ENCODE measurements around the gene BTBD16. TPM values are rescaled to one million over a fixed set of nuclear protein-coding genes. Genes with fewer than 3 reads are reported as not detected.

Gene BTBD16
- total and polyA plus RNA-seq, 10 of the 15 experiments (the other 5 are each of a cell fraction or from before 2014, with no cell fraction given) = 0.11 TPM; not detected in 9

DNA sequence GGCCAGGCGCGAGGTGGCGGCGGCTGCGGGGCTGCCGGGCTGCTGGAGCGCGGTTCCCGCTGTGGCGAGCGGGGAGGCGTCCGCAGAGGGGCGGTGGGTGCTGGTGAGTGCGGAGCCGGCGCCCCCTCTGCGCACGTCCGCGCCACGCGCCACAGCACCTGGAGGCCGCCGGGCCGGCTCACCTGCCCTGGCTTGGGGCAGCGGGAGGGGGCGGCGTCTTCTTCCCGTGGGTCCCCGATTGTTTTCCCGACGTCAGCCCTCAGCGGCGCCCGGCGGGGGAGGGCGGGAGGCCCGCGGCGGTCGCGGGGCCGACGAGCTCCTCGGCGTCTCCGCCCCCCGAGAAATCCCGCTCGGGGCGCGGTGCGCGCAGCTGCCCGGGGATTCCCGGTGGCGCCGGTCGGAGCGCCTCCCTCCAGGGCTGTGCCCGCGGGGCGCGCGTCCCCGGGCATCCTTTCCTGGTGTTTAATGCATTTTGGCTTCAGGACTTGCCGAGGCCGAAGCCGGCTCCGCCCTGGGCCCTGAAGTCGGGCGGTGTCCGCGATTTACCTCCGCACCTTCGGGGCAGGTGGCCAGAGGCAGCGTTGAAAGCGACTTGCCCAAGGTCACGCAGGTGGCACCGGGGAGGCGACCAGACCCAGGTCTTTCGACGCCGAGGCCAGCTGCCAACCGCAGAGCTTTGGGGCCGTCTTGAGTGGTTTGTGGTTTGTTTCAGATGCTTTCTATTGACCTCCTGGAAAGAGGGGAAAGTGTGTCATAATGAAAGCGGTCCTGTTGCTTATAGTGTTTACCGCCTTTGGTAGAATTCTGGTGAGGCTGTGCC, 104.0 kb downstream of the BTBD16 start:
- H3K79me2 ChIP-seq (ENCODE audit: control insufficient read depth, insufficient read depth, low read length) = no peaks in the 10 kb centered on the region
- 2% methylated on average over 51 of the region's 89 CpGs for WGBS (ENCODE audit: insufficient coverage, insufficient replicate concordance, low lambda C conversion rate, missing lambda C conversion rate)
- intact Hi-C loops (cut with micrococcal nuclease; ENCODE audit: unreplicated experiment) (no loop called here), in situ Hi-C loops (cut with MboI) (no loop called here)
- peaks cover 0 to 13% of the 10 kb centered on the region in 2 experiments; a peak in 3 of 4 replicates for H3K27me3 ChIP-seq (replicated peaks in 1 of 2; ENCODE audit: control insufficient read depth in 2 of 2, insufficient read depth in 2 of 2, low read length in 1 of 2)
- RAD21 ChIA-PET (ENCODE audit: unreplicated experiment) = no interaction called here
- POLR2A ChIA-PET = interaction anchor here (0.6 kb wide), 1 partner anchor 1522 kb away, joined by 3 read pairs; no protein-coding TSS in a partner anchor
- peaks cover 6% of the 10 kb centered on the region for H3K4me1 ChIP-seq (ENCODE audit: control insufficient read depth, insufficient read depth, low read length)
- ATAC-seq (peak; percentile 78), FAIRE-seq (peak; percentile 80), DNase-seq (ENCODE audit: low read depth, low spot score) (peak; percentile 47)
- no TSS peak for BruUV-seq (replicated peaks)
- peak overlapping the region; percentile 67; the same call in 1 of the 2 replicates for H3K4me3 ChIP-seq
- H3K9ac ChIP-seq (ENCODE audit: control insufficient read depth, insufficient read depth, low read length) = peak overlapping the region; percentile 35; the same call in 1 of the 2 replicates
- H3K4me2 ChIP-seq (ENCODE audit: control insufficient read depth, insufficient read depth) = peak overlapping the region; percentile 88
- no peak overlapping the region for H3K27ac ChIP-seq (ENCODE audit: control insufficient read depth, insufficient read depth)
- CTCF ChIA-PET = interaction anchor here (1.1 to 1.2 kb wide), 2 partner anchors 39 to 76 kb away, joined by 4 to 7 read pairs; no protein-coding TSS in a partner anchor
- no peaks in the 10 kb centered on the region for H4K20me1 ChIP-seq (ENCODE audit: control insufficient read depth, insufficient read depth)
- H3K9me3 ChIP-seq (replicated peaks; ENCODE audit: control insufficient read depth, insufficient read depth, low read length) = no peaks in the 10 kb centered on the region; the same call in 1 of the 3 replicates
- SMC1A ChIA-PET (ENCODE audit: uncharacterized antibody, unreplicated experiment) = interaction anchor here (1.6 to 2.1 kb wide), 2 partner anchors 13 to 60 kb away, joined by 3 to 8 read pairs; no protein-coding TSS in a partner anchor
- H3K36me3 ChIP-seq (ENCODE audit: control insufficient read depth in 2 of 2, insufficient read depth in 2 of 2, low read length in 1 of 2) = no peaks in the 10 kb centered on the region
- peak overlapping the region; percentile 56 for H2AFZ ChIP-seq (ENCODE audit: control insufficient read depth, low read depth, low read length)
- TF ChIP-seq ZSCAN29 (IDR thresholded peaks at IDR 0.05) (no peak), MTA3 (IDR thresholded peaks at IDR 0.05; ENCODE audit: borderline replicate concordance, low read length) (peak; percentile 94; the same call in 1 of the 2 replicates), EP300 (IDR thresholded peaks at IDR 0.05; ENCODE audit: borderline replicate concordance in 1 of 2, control insufficient read depth in 1 of 2, low read depth in 2 of 2, low read length in 2 of 2) (peak in 1 of 2 experiments; percentile 59; a peak in 1 of 4 replicates), NBN (IDR thresholded peaks at IDR 0.05) (peak; percentile 84), DPF2 (IDR thresholded peaks at IDR 0.05) (peak; percentile 59; the same call in 1 of the 2 replicates), SIX5 (IDR thresholded peaks at IDR 0.05; ENCODE audit: low read depth, low read length, severe bottlenecking) (no peak), ZNF274 (IDR thresholded peaks at IDR 0.05; ENCODE audit: insufficient read depth, insufficient read length) (no peak), WRNIP1 (IDR thresholded peaks at IDR 0.05; ENCODE audit: borderline replicate concordance, low read depth, low read length) (no peak), CBX5 (IDR thresholded peaks at IDR 0.05; ENCODE audit: low read depth) (0 out of 2 replicates have a peak, but pooled peaks have one; percentile 73), NR2F1 (conservative IDR thresholded peaks at IDR 0.05) (peak; percentile 84), CBFB (IDR thresholded peaks at IDR 0.05; ENCODE audit: low read depth) (peak; percentile 91), MYB (IDR thresholded peaks at IDR 0.05; ENCODE audit: borderline replicate concordance, low read depth, low read length) (no peak), MTA2 (IDR thresholded peaks at IDR 0.05; ENCODE audit: low read depth) (peak; percentile 73; the same call in 1 of the 2 replicates), ATF7 (IDR thresholded peaks at IDR 0.05; ENCODE audit: low read depth) (peak; percentile 31; the same call in 1 of the 2 replicates), CREM (IDR thresholded peaks at IDR 0.05; ENCODE audit: low read depth) (0 out of 2 replicates have a peak, but pooled peaks have one; percentile 26)
- TF ChIP-seq, protein P1, sequence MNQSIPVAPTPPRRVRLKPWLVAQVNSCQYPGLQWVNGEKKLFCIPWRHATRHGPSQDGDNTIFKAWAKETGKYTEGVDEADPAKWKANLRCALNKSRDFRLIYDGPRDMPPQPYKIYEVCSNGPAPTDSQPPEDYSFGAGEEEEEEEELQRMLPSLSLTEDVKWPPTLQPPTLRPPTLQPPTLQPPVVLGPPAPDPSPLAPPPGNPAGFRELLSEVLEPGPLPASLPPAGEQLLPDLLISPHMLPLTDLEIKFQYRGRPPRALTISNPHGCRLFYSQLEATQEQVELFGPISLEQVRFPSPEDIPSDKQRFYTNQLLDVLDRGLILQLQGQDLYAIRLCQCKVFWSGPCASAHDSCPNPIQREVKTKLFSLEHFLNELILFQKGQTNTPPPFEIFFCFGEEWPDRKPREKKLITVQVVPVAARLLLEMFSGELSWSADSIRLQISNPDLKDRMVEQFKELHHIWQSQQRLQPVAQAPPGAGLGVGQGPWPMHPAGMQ (IDR thresholded peaks at IDR 0.05; ENCODE audit: borderline replicate concordance) = 0 out of 2 replicates have a peak, but pooled peaks have one; percentile 53
- TF ChIP-seq, protein P2, sequence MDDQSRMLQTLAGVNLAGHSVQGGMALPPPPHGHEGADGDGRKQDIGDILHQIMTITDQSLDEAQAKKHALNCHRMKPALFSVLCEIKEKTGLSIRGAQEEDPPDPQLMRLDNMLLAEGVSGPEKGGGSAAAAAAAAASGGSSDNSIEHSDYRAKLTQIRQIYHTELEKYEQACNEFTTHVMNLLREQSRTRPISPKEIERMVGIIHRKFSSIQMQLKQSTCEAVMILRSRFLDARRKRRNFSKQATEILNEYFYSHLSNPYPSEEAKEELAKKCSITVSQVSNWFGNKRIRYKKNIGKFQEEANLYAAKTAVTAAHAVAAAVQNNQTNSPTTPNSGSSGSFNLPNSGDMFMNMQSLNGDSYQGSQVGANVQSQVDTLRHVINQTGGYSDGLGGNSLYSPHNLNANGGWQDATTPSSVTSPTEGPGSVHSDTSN (IDR thresholded peaks at IDR 0.05; ENCODE audit: insufficient replicate concordance, low read depth, low read length) = no peak
- TF ChIP-seq, protein P3, sequence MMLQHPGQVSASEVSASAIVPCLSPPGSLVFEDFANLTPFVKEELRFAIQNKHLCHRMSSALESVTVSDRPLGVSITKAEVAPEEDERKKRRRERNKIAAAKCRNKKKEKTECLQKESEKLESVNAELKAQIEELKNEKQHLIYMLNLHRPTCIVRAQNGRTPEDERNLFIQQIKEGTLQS (IDR thresholded peaks at IDR 0.05; ENCODE audit: borderline replicate concordance, extremely low read depth, low read depth, low read length) = no peak
